WTC11 (cell line): Measurements from ENCODE around the gene RNPEPL1. TPM values are rescaled to one million over a fixed set of nuclear protein-coding genes. Genes with fewer than 3 reads are reported as not detected.

Experiments used
- ATAC-seq: fragments of 200-7000 bp; cut with Tn5 transposase; 2 replicates; pipeline ENCODE4 v1.10.0; 2021; ENCODE audit warnings: mild to moderate bottlenecking, moderate library complexity
- CTCF ChIA-PET: fragments of 300-600 bp; sonication (Branson Sonifier 250); formaldehyde crosslinking; loops from one replicate; lab custom pipeline; 2021; ENCODE audit warnings: antibody characterized with exemption; lab: Charles Lee
- POLR2A ChIA-PET: fragments of 350-600 bp; sonication (Branson Sonifier 250); formaldehyde crosslinking; loops from one replicate; lab custom pipeline; 2021; ENCODE audit warnings: antibody characterized with exemption; lab: Charles Lee
- DNase-seq: peaks from one replicate; pipeline ENCODE4 v3.0.0; 2021; ENCODE audit warnings: low spot score
- H3K27ac Mint-ChIP-seq: 2 replicates; pipeline ENCODE4 v1.8.0; 2021; ENCODE audit warnings: mixed read lengths
- H3K27me3 Mint-ChIP-seq: 2 replicates; pipeline ENCODE4 v1.8.0; 2021; ENCODE audit warnings: low read depth, mild to moderate bottlenecking, moderate library complexity, mixed read lengths
- H3K36me3 Mint-ChIP-seq: 2 replicates; pipeline ENCODE4 v1.8.0; 2021; ENCODE audit warnings: mixed read lengths
- H3K4me1 Mint-ChIP-seq: 2 replicates; pipeline ENCODE4 v1.8.0; 2022; ENCODE audit warnings: mixed read lengths
- H3K4me3 Mint-ChIP-seq: 2 replicates; pipeline ENCODE4 v1.8.0; 2021; ENCODE audit warnings: mild to moderate bottlenecking, moderate library complexity, mixed read lengths
- H3K9me3 Mint-ChIP-seq: 2 replicates; pipeline ENCODE4 v1.8.0; 2021; ENCODE audit warnings: mixed read lengths
- CREB1 ChIP-seq: sonication (generic); formaldehyde crosslinking; IDR thresholded peaks from 2 replicates; pipeline ENCODE4 v1.8.0; 2023; ENCODE audit warnings: mild to moderate bottlenecking, missing genetic modification reagents
- ELF4 ChIP-seq: sonication (generic); formaldehyde crosslinking; IDR thresholded peaks from 2 replicates; pipeline ENCODE4 v1.8.1; 2022; ENCODE audit warnings: low read depth, mild to moderate bottlenecking, moderate library complexity, missing genetic modification reagents
- FOXK1 ChIP-seq: sonication (generic); formaldehyde crosslinking; IDR thresholded peaks from 2 replicates; pipeline ENCODE4 v1.8.0; 2022; ENCODE audit warnings: mild to moderate bottlenecking, moderate library complexity, missing genetic modification reagents
- FOXP1 ChIP-seq: sonication (generic); formaldehyde crosslinking; IDR thresholded peaks from 2 replicates; pipeline ENCODE4 v1.8.0; 2022; ENCODE audit warnings: missing genetic modification reagents, mild to moderate bottlenecking, moderate library complexity, borderline replicate concordance
- GTF2I ChIP-seq: fragments of 250-450 bp; sonication (Bioruptor Pico); conservative IDR thresholded peaks from 2 replicates; pipeline ENCODE4 v1.4.0; 2021; ENCODE audit warnings: mild to moderate bottlenecking
- NFATC4 ChIP-seq: fragments of 250-450 bp; sonication (Bioruptor Pico); IDR thresholded peaks from 2 replicates; pipeline ENCODE4 v1.9.0; 2021; ENCODE audit warnings: mild to moderate bottlenecking
- NR3C1 ChIP-seq: sonication (generic); formaldehyde crosslinking; conservative IDR thresholded peaks from 2 replicates; pipeline ENCODE4 v1.8.1; 2023; ENCODE audit warnings: low read depth, mild to moderate bottlenecking, missing genetic modification reagents
- RELA ChIP-seq: sonication (generic); formaldehyde crosslinking; IDR thresholded peaks from 2 replicates; pipeline ENCODE4 v1.8.1; 2022; ENCODE audit warnings: missing genetic modification reagents, mild to moderate bottlenecking, borderline replicate concordance
- SP1 ChIP-seq: sonication (generic); formaldehyde crosslinking; conservative IDR thresholded peaks from 2 replicates; pipeline ENCODE4 v1.8.1; 2022; ENCODE audit warnings: missing genetic modification reagents
- ZNF121 ChIP-seq: sonication (generic); formaldehyde crosslinking; IDR thresholded peaks from 2 replicates; pipeline ENCODE4 v1.8.0; 2023; ENCODE audit warnings: missing genetic modification reagents
- ZNF219 ChIP-seq: sonication (generic); formaldehyde crosslinking; IDR thresholded peaks from 2 replicates; pipeline ENCODE4 v1.8.0; 2023; ENCODE audit warnings: missing genetic modification reagents, mild to moderate bottlenecking, borderline replicate concordance
- ZNF263 ChIP-seq: sonication (generic); formaldehyde crosslinking; IDR thresholded peaks from 2 replicates; pipeline ENCODE4 v1.8.1; 2022; ENCODE audit warnings: low read depth, mild to moderate bottlenecking, moderate library complexity, missing genetic modification reagents
- ZNF396 ChIP-seq: fragments of 250-450 bp; sonication (Bioruptor Pico); IDR thresholded peaks from 2 replicates; pipeline ENCODE4 v1.8.0; 2021; ENCODE audit warnings: mild to moderate bottlenecking, moderate library complexity, borderline replicate concordance
- total RNA-seq: library from RNA; stranded (reverse); gene quantifications from 3 replicates; pipeline ENCODE4 v1.2.3, GENCODE V29; 2021
- TF ChIP-seq, protein P1 (sequence below): sonication (generic); formaldehyde crosslinking; IDR thresholded peaks from 2 replicates; pipeline ENCODE4 v1.8.1; 2022; ENCODE audit warnings: mild to moderate bottlenecking, moderate library complexity, missing genetic modification reagents
- TF ChIP-seq, protein P2 (sequence below): fragments of 250-450 bp; sonication (Bioruptor Pico); IDR thresholded peaks from 2 replicates; pipeline ENCODE4 v1.9.0; 2021; ENCODE audit warnings: moderate library complexity, mild to moderate bottlenecking, inconsistent platforms, borderline replicate concordance
- TF ChIP-seq, protein P3 (sequence below): sonication (generic); formaldehyde crosslinking; IDR thresholded peaks from 2 replicates; pipeline ENCODE4 v1.8.1; 2023; ENCODE audit warnings: mild to moderate bottlenecking, missing genetic modification reagents, borderline replicate concordance
- TF ChIP-seq, protein P4 (sequence below): fragments of 250-450 bp; sonication (Bioruptor Pico); IDR thresholded peaks from 2 replicates; pipeline ENCODE4 v1.8.0; 2021; ENCODE audit warnings: mild to moderate bottlenecking
- TF ChIP-seq, protein P5 (sequence below): fragments of 250-450 bp; sonication (Bioruptor Pico); IDR thresholded peaks from 2 replicates; pipeline ENCODE4 v1.9.0; 2021; ENCODE audit warnings: mild to moderate bottlenecking
- TF ChIP-seq, protein P6 (sequence below): fragments of 250-450 bp; sonication (Bioruptor Pico); IDR thresholded peaks from 2 replicates; pipeline ENCODE4 v2.1.2; 2022; ENCODE audit warnings: mild to moderate bottlenecking, moderate library complexity

The RNPEPL1 gene
- total RNA-seq, 1 experiment from 2014 or later: 18.8 TPM

DNA sequence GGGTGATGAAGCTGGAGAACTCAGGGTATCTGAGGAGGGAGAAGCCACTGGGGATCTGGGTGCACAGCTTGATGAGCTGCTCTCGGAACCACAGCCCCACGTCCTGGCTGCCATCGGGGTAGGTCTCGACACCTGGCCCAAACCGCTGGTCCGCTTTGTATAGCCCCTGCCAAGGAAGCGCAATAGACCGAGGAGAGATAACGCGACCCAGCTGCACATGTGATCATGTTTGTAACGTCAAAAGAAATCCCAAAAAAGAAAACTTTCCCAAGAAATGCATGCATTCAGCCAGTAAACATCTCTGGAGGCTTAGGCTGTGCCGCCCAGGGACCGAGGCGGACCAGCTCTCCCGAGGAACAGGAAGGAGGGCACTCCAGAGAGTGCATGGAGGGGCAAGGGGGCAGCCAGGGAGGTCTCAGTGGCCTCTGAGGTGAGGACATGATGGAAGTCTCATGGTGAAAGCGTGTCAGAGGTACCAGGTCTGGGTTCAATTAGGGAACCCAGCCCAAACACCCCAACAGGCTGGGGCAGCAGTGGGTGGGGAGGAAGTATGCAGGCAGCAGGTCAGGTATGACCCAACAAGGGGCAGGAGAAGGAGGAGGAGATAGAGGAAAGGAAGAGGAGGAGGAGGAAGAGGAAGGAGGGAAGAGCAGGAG is 38.8 kb upstream of the RNPEPL1 start:
- H3K27me3 Mint-ChIP-seq: peaks cover 6% of the 10 kb centered on the region
- H3K9me3 Mint-ChIP-seq: peaks cover 82% of the 10 kb centered on the region
- no peak overlapping the region for H3K4me3 Mint-ChIP-seq
- H3K36me3 Mint-ChIP-seq: peaks cover 74% of the 10 kb centered on the region
- TF ChIP-seq, protein P1, sequence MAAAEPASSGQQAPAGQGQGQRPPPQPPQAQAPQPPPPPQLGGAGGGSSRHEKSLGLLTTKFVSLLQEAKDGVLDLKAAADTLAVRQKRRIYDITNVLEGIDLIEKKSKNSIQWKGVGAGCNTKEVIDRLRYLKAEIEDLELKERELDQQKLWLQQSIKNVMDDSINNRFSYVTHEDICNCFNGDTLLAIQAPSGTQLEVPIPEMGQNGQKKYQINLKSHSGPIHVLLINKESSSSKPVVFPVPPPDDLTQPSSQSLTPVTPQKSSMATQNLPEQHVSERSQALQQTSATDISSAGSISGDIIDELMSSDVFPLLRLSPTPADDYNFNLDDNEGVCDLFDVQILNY (CRISPR knock-in tag): no peak
- TF ChIP-seq NFATC4 (no peak), RELA (CRISPR knock-in tag) (no peak), ZNF263 (CRISPR knock-in tag) (no peak), SP1 (no peak), ZNF121 (no peak), ZNF396 (CRISPR knock-in tag) (no peak)
- TF ChIP-seq, protein P2, sequence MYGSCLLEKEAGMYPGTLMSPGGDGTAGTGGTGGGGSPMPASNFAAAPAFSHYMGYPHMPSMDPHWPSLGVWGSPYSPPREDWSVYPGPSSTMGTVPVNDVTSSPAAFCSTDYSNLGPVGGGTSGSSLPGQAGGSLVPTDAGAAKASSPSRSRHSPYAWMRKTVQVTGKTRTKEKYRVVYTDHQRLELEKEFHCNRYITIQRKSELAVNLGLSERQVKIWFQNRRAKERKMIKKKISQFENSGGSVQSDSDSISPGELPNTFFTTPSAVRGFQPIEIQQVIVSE: no peak
- POLR2A ChIA-PET: no interaction called here
- ATAC-seq (no peak), DNase-seq (no peak)
- no peak overlapping the region for H3K27ac Mint-ChIP-seq
- H3K4me1 Mint-ChIP-seq: no peaks in the 10 kb centered on the region
- CTCF ChIA-PET: no interaction called here

DNA sequence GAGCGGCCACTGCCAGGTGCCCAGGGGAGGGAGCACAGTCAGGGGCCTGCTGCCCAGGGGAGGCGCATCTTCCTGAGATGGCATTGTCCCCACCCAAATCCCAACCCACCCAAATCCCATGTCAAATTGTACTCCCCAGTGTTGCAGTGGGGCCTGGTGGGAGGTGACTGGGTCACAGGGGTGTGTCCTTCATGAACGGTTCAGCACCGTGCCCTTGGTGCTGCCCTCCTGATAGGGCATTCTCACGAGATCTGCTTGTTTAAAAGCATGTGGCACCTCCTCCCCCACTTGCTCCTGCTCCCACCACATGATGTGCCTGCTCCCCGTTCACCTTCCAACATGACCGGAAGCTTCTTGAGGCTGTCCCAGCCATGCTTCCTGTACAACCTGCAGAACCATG is 38.1 kb upstream of the RNPEPL1 start:
- H3K27ac Mint-ChIP-seq: no peak overlapping the region
- CTCF ChIA-PET: no interaction called here
- no peak for ATAC-seq
- no peak for DNase-seq
- peaks cover 77% of the 10 kb centered on the region for H3K9me3 Mint-ChIP-seq
- POLR2A ChIA-PET: no interaction called here
- no peaks in the 10 kb centered on the region for H3K4me1 Mint-ChIP-seq
- peaks cover under 1% of the 10 kb centered on the region for H3K27me3 Mint-ChIP-seq
- peaks cover 70% of the 10 kb centered on the region for H3K36me3 Mint-ChIP-seq
- no peak overlapping the region for H3K4me3 Mint-ChIP-seq
- TF ChIP-seq CREB1 (CRISPR knock-in tag) (no peak), GTF2I (CRISPR knock-in tag) (no peak), NR3C1 (no peak), FOXK1 (CRISPR knock-in tag) (no peak), RELA (CRISPR knock-in tag) (no peak), ZNF219 (CRISPR knock-in tag) (no peak), ELF4 (CRISPR knock-in tag) (no peak), NFATC4 (no peak), ZNF263 (CRISPR knock-in tag) (no peak), FOXP1 (CRISPR knock-in tag) (no peak)
- TF ChIP-seq, protein P3, sequence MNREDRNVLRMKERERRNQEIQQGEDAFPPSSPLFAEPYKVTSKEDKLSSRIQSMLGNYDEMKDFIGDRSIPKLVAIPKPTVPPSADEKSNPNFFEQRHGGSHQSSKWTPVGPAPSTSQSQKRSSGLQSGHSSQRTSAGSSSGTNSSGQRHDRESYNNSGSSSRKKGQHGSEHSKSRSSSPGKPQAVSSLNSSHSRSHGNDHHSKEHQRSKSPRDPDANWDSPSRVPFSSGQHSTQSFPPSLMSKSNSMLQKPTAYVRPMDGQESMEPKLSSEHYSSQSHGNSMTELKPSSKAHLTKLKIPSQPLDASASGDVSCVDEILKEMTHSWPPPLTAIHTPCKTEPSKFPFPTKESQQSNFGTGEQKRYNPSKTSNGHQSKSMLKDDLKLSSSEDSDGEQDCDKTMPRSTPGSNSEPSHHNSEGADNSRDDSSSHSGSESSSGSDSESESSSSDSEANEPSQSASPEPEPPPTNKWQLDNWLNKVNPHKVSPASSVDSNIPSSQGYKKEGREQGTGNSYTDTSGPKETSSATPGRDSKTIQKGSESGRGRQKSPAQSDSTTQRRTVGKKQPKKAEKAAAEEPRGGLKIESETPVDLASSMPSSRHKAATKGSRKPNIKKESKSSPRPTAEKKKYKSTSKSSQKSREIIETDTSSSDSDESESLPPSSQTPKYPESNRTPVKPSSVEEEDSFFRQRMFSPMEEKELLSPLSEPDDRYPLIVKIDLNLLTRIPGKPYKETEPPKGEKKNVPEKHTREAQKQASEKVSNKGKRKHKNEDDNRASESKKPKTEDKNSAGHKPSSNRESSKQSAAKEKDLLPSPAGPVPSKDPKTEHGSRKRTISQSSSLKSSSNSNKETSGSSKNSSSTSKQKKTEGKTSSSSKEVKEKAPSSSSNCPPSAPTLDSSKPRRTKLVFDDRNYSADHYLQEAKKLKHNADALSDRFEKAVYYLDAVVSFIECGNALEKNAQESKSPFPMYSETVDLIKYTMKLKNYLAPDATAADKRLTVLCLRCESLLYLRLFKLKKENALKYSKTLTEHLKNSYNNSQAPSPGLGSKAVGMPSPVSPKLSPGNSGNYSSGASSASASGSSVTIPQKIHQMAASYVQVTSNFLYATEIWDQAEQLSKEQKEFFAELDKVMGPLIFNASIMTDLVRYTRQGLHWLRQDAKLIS (CRISPR knock-in tag): no peak
- TF ChIP-seq, protein P4, sequence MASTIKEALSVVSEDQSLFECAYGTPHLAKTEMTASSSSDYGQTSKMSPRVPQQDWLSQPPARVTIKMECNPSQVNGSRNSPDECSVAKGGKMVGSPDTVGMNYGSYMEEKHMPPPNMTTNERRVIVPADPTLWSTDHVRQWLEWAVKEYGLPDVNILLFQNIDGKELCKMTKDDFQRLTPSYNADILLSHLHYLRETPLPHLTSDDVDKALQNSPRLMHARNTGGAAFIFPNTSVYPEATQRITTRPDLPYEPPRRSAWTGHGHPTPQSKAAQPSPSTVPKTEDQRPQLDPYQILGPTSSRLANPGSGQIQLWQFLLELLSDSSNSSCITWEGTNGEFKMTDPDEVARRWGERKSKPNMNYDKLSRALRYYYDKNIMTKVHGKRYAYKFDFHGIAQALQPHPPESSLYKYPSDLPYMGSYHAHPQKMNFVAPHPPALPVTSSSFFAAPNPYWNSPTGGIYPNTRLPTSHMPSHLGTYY: no peak
- TF ChIP-seq, protein P5, sequence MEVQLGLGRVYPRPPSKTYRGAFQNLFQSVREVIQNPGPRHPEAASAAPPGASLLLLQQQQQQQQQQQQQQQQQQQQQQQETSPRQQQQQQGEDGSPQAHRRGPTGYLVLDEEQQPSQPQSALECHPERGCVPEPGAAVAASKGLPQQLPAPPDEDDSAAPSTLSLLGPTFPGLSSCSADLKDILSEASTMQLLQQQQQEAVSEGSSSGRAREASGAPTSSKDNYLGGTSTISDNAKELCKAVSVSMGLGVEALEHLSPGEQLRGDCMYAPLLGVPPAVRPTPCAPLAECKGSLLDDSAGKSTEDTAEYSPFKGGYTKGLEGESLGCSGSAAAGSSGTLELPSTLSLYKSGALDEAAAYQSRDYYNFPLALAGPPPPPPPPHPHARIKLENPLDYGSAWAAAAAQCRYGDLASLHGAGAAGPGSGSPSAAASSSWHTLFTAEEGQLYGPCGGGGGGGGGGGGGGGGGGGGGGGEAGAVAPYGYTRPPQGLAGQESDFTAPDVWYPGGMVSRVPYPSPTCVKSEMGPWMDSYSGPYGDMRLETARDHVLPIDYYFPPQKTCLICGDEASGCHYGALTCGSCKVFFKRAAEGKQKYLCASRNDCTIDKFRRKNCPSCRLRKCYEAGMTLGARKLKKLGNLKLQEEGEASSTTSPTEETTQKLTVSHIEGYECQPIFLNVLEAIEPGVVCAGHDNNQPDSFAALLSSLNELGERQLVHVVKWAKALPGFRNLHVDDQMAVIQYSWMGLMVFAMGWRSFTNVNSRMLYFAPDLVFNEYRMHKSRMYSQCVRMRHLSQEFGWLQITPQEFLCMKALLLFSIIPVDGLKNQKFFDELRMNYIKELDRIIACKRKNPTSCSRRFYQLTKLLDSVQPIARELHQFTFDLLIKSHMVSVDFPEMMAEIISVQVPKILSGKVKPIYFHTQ (CRISPR knock-in tag): no peak
- TF ChIP-seq, protein P6, sequence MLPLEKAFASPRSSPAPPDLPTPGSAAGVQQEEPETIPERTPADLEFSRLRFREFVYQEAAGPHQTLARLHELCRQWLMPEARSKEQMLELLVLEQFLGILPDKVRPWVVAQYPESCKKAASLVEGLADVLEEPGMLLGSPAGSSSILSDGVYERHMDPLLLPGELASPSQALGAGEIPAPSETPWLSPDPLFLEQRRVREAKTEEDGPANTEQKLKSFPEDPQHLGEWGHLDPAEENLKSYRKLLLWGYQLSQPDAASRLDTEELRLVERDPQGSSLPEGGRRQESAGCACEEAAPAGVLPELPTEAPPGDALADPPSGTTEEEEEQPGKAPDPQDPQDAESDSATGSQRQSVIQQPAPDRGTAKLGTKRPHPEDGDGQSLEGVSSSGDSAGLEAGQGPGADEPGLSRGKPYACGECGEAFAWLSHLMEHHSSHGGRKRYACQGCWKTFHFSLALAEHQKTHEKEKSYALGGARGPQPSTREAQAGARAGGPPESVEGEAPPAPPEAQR (CRISPR knock-in tag): no peak
